Peyer's patch (tissue), 4 donors: ENCODE measurements around the gene DPEP1. TPM values are rescaled to one million over a fixed set of nuclear protein-coding genes. Genes with fewer than 3 reads are reported as not detected.

Experiments used
- DNase-seq, 3 donors: peaks; one replicate each; pipeline ENCODE4 v3.0.0-alpha.2; 2017 to 2019
- H3K27ac ChIP-seq, 4 donors: fragments of 200-600 bp; sonication (generic); one replicate each; pipeline ENCODE4 v1.5.1; 2016 to 2019
- H3K27me3 ChIP-seq, 2 donors: fragments of 200-600 bp; sonication (generic); one replicate each; pipeline ENCODE4 v1.5.1; 2019
- H3K36me3 ChIP-seq, 3 donors: fragments of 200-600 bp; sonication (generic); one replicate each; pipeline ENCODE4 v1.5.1; 2016 to 2019
- H3K4me1 ChIP-seq, 4 donors: fragments of 200-600 bp; sonication (generic); one replicate each; pipeline ENCODE4 v1.5.1; 2016 to 2019
- H3K4me3 ChIP-seq, 4 donors: fragments of 200-600 bp; sonication (generic); 1 replicate in 3 of 4; 2 replicates in 1 of 4; pipeline ENCODE4 v1.5.1; 2016 to 2019; ENCODE audit warnings: mild to moderate bottlenecking in 1 of 4
- H3K9me3 ChIP-seq, 4 donors: fragments of 200-600 bp; sonication (generic); one replicate each; pipeline ENCODE4 v1.5.1; 2016 to 2019; ENCODE audit warnings: mild to moderate bottlenecking in 1 of 4
- CTCF ChIP-seq, 6 experiments: fragments of 450-650 bp in 4 of 6; fragments of 200-600 bp in 2 of 6; sonication (generic) in 1 of 6; IDR thresholded peaks; one replicate each; pipeline ENCODE4 v1.5.1; 2017 to 2019; ENCODE audit warnings: antibody characterized with exemption in 6 of 6, mild to moderate bottlenecking in 3 of 6, moderate library complexity in 1 of 6
- POLR2A ChIP-seq, 2 donors: fragments of 450-650 bp; IDR thresholded peaks; one replicate each; pipeline ENCODE4 v1.5.1; 2017; ENCODE audit warnings: antibody characterized with exemption in 2 of 2, mild to moderate bottlenecking in 2 of 2, moderate library complexity in 2 of 2
- total RNA-seq, 4 donors: library from RNA; depleted of rRNA; stranded (reverse); fragments of >200 nt; gene quantifications; one replicate each; pipeline ENCODE4 v1.1.0, GENCODE V29; 2016

DPEP1 gene
- total RNA-seq, 4 donors from 2014 or later, result 272 to 3,324 (median 2,161) TPM

GRCh38 chr16:89581045-89581695, 32.3 kb upstream of the DPEP1 start:
- Histone ChIP-seq H3K4me3 (no peak overlapping the region), H3K36me3 (no peaks in the 10 kb centered on the region), H3K27me3 (no peaks in the 10 kb centered on the region), H3K4me1 (peaks cover 0 to 18% (median 0%) of the 10 kb centered on the region in 4 donors), H3K9me3 (no peaks in the 10 kb centered on the region), H3K27ac (no peak overlapping the region)
- no peak for TF ChIP-seq POLR2A (IDR thresholded peaks at IDR 0.05)
- DNase-seq, result no peak

GRCh38 chr16:89581861-89582563, 31.4 kb upstream of the DPEP1 start:
- TF ChIP-seq POLR2A (IDR thresholded peaks at IDR 0.05) (no peak), CTCF (IDR thresholded peaks at IDR 0.05) (no peak)
- Histone ChIP-seq H3K9me3 (no peaks in the 10 kb centered on the region), H3K36me3 (no peaks in the 10 kb centered on the region), H3K4me1 (peaks cover 0 to 16% (median 0%) of the 10 kb centered on the region in 4 donors), H3K27ac (peak overlapping the region in 3 of 4 donors; percentile 58 to 79 (median 60)), H3K4me3 (no peak overlapping the region), H3K27me3 (no peaks in the 10 kb centered on the region)
- DNase-seq, result no peak

- Histone ChIP-seq H3K4me3 (no peak overlapping the region), H3K27ac (peak overlapping the region in 3 of 4 donors; percentile 58 to 79 (median 60)), H3K27me3 (no peaks in the 10 kb centered on the region), H3K9me3 (no peaks in the 10 kb centered on the region), H3K4me1 (peaks cover 0 to 16% (median 0%) of the 10 kb centered on the region in 4 donors), H3K36me3 (no peaks in the 10 kb centered on the region)
- DNase-seq, result no peak
- TF ChIP-seq CTCF (IDR thresholded peaks at IDR 0.05), result no peak
- TF ChIP-seq POLR2A (IDR thresholded peaks at IDR 0.05), result no peak
These were observed 30.7 kb upstream of the DPEP1 start for GRCh38 chr16:89582614-89583196.

- DNase-seq, result no peak
- peaks cover 0 to 16% (median 0%) of the 10 kb centered on the region in 4 donors for H3K4me1 ChIP-seq
- H3K27me3 ChIP-seq, result no peaks in the 10 kb centered on the region
- no peak for TF ChIP-seq CTCF (IDR thresholded peaks at IDR 0.05)
- no peak for TF ChIP-seq POLR2A (IDR thresholded peaks at IDR 0.05)
- no peak overlapping the region for H3K27ac ChIP-seq
- H3K9me3 ChIP-seq, result no peaks in the 10 kb centered on the region
- no peak overlapping the region for H3K4me3 ChIP-seq
- H3K36me3 ChIP-seq, result no peaks in the 10 kb centered on the region
These were observed 30.1 kb upstream of the DPEP1 start for GRCh38 chr16:89583197-89583894.

GRCh38 chr16:89583895-89584644, 29.4 kb upstream of the DPEP1 start:
- TF ChIP-seq CTCF (IDR thresholded peaks at IDR 0.05), result no peak
- no peak for TF ChIP-seq POLR2A (IDR thresholded peaks at IDR 0.05)
- H3K4me1 ChIP-seq, result peaks cover 0 to 16% (median 0%) of the 10 kb centered on the region in 4 donors
- no peak for DNase-seq
- no peaks in the 10 kb centered on the region for H3K36me3 ChIP-seq
- H3K27me3 ChIP-seq, result no peaks in the 10 kb centered on the region
- H3K27ac ChIP-seq, result no peak overlapping the region
- no peak overlapping the region for H3K4me3 ChIP-seq
- H3K9me3 ChIP-seq, result no peaks in the 10 kb centered on the region
